Ramos (cell line): ENCODE measurements around the gene PAOX.

Experiments used
- in situ Hi-C: fragments of 300-500 bp; cut with MboI; formaldehyde crosslinking; loops from one replicate; pipeline ENCODE4 v1.14.3; 2022; ENCODE audit warnings: low sequenced_read_pairs; ENCODE audit not compliant: unreplicated experiment

PAOX gene

DNA sequence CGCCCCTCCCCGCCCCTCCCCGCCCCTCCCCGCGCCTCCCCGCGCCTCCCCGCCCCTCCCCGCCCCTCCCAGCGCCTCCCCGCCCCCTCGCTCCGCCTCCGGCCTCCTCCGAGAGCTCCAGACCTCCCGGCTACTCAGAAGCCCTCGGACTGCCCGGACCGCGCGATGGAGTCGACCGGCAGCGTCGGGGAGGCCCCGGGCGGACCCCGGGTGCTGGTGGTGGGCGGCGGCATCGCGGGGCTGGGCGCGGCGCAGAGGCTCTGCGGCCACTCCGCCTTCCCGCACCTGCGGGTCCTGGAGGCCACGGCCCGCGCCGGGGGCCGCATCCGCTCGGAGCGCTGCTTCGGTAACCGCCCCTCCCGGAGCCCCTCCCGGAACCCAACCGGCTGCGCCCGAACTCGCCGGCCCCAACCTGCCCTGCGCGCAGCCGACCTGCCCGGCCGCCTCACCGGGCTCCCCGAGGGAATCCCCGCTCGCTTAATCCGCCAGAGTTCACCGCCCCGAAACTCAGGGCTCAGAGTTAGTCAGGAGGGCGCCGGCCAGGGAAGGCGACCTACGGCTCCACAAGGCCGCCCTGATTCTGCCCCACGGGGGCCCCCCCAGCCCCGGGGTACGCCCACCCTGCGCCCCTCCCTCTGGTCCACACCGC is at the start of gene PAOX:
Gene PAOX (plus strand): TSS at position 111 of the 649 bp plus-strand sequence. CDS start 55 bp downstream, at position 166.
- in situ Hi-C loops, result no loop called here

DNA sequence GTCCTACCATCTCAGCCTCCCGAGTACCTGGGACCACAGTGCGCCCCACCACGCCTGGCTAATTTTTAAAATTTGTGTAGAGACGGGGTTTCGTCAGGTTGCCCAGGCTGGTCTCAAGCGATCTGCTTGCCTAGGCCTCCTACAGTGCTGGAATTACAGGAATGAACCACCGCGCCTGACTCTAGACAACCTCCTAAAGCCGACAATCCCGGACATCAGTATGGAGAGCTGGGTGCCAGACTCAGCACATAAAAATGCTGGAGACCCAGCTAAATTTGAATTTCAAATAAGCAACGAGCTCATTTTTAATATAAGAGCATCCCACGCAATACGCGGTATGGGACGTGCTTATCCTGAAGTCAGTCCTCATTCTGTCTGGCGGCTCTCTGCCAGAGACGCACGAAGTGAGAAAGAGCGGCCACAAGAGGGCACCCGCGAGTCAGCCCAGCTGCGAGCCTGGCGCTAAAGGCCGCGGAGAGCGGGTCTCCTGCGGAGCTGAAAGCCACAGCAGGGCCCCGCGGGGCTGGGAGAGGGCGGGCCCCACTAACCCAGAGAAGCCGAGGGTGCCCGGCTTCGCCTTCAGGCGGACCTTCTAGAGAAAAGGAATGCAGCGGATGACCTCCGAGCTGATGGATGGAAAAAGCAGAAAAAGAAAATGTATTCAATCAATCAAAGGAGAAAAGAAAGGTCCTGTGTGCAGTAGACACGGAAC is 49.4 kb upstream of the PAOX start:
- in situ Hi-C loops, result loop anchor here (5.0 kb wide), 2 partner anchors 73 to 168 kb away; no protein-coding TSS in a partner anchor

DNA sequence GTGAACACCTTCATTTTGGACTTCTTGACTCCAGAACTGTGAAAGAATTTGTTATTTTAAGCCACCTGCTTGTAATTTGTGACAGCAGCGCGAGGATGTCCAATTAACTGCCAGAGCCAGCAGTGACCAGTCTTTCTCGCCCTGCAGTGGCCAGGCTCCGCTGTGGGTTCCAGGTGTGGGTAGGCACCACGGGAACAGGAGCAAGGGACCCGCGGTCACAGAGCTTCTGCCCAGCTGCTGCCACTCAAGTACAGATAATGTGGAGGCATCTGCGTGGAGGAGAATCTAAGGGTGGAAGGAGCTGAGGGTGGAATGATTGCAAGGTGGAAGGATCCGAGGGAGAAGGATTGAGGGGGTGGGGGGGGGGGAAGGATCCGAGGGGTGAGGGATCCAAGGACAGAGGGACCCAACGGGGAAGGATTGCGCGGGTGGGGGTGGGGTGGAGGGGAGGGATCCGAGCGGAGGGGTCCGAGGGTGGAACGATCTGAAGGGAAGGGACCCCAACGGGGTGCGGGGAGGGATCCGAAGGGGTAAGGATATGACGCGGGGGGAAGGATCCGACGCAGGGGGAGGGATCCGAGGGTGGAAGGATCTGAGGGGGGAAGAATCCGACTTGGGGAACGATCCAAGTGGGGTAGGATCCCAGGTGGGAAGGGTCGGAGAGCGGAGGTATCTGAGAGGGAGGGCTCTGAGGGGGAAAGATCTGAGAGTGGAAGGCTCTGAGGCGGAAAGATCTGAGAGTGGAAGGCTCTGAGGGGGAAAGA is 45.9 kb upstream of the PAOX start:
- in situ Hi-C loops, result no loop called here

DNA sequence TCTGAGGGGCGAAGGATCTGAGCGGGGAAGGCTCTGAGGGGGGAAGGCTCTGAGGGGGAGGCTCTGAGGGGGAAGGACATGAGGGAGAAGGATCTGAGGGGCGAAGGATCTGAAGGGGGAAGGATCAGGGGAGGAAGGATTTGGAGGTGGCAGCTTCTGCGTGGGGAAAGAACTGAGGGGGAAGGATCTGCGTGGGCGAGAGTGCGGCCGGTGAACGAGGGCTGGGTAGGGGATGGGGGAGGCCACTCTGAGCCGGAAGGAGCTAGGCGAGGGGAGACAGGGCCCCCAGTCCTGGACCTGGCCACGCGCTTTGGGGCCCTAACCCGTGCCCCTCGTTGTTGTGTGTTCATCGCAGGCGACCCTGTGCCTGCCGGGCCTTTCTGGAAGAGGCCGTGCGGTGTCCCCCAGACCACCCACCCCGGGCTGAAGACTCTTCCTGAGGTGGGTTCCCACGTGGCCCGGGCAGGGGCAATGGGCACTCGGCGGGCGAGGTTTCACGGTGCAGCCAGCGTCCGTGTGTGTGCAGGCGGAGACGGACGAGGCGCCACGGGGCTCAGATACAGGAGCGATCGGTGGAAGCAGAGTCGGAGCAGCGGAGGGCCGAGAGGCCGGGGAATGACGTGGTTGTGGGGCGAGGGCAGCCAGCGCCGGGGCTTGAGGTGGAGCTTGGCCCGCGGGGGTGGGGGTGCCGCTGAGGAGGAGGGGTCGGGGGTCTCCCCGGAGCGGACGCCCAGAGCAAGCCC is 44.4 kb upstream of the PAOX start:
- in situ Hi-C loops, result no loop called here

DNA sequence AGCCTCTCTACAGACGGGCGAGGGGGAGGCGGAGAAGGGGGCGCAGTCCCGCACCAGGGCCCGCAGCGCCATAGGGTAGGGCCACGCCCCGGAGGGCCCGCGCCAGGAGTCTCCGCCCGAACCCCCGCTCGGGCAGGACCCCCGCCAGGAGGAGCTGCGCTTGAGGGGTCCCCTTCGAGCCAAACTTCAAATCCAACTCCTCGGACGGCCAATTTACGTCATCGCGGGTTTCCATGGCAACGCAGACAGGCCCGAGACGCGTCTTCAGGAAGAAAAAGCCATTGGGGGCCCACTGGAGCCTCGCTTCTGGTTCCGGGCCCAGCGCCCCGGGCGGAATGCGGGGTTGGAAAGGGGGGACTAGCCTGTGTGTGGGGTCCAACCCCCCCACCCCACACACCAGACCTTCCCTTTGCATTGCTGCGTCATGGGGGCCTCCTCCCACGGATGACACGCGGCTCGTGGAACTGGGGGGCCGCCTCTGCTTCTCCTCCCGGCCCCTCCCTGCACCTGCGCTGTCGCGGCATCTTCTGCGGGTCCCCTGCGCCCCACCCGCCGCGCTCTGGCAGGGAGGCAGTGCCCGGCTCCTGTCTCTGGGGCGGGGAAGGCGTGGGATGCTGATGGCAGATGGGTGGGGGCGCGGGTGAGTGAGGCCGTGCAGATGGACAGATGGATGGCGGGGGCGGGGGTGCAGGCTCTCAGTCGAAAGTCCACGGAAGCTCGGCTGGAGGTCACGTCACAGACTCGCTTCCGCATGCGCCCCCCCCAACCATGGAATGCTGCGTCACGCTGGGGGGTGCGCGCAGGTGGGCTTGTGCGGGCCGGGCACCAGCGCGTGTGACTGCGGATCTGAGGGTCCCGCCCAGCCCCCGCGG is 43.6 kb upstream of the PAOX start:
- in situ Hi-C loops, result no loop called here

DNA sequence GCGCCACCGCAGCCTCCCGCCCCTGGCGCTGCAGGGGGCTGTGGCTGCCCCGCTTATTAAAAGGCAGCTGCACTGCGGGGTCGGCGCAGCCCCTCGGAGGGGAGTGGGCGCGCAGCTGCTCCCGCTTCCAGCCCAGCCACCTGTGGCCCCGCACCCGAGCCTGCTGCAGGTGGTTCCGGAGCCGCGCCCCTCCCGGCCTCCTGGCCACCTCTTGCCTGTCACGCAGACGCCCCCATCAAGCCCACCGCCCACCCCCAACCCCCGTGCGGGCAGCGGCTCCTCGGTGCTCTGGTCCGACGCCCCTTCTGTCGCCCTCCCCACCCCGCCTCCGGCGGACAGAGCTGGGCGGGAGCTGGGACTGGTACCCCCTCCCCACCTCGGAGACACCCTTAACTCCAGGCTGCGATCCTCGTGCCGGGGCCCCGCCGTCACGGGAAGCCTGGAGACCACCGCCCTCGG is 42.9 kb upstream of the PAOX start:
- in situ Hi-C loops, result no loop called here

DNA sequence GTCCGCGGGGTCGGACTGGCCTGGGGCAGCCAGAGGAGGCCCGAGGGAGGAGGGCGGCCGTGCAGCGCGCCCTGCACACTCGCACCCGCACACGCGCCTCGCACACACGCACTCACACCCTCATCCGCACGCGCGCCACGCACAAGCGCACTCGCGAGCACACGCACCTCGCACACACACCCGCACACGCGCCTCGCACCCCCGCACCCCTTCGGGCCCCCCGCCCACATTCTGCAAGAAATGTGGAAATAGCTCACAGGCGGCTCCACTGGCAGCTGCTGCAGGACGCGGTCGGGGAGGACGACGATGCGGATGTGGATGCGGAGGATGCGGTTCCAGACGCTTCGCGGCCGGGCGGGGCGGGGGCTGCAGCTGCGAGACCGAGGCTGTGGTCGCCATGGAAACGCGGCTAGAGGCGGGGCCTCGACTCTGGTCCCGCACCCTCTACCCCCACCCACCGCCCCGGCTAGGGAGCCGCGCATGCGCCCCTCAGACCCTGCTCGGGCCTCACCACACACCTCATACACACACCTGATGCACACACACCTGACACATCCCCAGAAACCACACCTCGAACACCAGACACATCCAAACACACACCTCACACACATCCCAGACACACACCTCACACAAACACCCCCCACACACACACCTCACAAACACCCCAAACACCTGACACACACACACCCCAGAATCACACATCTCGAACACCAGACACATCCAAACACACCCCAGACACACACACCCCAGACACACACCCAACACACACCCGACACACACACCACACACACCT is 42.3 kb upstream of the PAOX start, which contains the start of gene CALY:
Gene CALY (minus strand): TSS at position 320 of the 793 bp plus-strand sequence. CDS start 7,907 bp downstream, outside the sequence.
- in situ Hi-C loops, result no loop called here

DNA sequence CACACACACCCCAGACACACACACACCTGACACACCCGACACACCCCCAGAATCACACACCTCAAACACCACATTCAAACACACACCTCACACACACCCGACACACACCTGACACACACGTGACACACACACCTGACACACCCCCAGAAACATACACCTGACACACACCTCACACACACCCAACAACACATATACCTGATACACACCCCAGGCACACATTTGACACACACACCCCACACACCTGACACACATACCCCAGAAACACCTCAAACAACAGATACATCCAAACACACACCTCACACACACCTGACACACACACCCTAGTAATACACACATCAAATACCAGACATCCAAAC is 41.7 kb upstream of the PAOX start:
- in situ Hi-C loops, result no loop called here

DNA sequence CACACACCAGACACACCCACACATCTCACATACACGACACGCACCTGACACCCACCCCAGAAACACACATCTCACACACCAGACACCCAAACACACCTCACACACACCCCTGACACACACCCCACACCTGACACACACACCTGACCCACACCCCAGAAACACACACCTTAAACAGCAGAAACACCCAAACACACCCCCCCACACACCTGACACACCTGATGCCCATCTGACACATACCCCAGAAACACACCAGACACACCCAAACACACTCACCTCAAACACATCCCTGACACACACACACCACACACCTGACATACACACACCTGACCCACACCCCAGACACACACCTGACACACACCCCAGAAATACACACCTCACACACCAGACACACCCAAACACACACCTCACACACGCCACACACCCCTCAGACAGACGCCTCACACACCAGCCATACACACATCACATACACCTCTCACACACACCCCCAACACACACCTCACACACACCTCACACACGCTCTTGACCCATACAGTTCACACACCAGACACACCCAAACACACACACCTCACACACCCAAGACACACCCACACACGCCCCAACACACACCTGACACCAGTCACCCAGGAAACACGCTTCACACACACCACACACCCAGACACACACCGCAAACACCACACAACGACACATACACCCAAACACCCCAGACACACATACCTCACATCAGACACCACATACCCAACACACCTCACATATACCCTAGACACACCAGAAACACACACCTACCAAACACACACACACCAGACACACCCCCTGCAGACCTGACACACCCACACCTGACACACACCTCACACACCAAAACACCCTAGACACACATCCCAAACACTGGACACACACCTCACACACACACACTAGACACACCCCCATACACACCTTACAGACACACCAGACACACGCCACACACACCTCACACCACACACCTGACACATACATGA is 40.7 kb upstream of the PAOX start:
- in situ Hi-C loops, result no loop called here

DNA sequence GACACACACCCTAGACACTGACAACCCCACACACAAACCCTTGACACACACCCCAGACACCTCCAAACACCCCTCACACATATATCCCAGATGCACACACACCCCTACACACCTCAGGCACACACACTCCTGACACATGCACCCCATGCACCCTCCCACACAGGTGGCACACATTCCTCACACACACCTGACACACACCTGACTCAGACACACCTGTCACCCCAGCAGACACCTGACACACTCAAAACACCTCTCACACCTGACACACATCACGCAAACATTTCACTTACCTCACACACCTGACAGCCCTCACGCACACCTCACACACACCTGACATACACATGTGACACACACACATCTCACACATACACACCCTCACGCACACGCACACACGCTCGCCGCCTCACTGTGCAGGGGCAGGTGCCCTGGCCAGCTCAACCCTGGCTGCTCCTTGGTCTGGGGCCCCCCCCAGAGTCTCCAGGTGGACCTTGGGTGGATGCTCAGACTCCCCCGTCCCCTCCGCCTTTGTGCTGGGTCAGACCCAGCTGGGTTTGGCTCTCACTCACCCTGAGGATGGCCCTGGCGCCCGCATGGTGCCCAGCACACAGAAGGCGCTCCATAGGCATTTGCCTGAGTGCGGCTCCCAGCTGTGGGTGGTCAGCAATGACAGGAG is 39.2 kb upstream of the PAOX start:
- in situ Hi-C loops, result no loop called here

DNA sequence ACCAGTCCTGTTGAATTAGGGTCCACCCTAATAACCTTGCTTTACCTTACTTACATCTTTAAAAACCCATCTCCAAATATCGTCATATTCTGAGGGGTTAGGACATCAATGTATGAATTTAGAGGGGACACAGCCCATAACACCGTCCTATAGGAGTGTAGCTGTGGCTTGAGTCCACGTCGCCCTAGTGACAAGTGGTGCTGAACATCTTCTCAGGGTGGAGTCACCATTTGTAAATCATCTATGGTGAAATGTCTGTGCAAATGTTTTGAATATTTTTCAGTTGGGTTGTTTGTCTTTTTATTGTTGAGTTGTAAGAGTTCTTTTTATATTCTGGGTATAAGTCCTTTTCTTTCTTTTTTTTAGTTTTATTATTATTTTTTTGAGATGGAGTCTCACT is 37.1 kb upstream of the PAOX start:
- in situ Hi-C loops, result no loop called here

DNA sequence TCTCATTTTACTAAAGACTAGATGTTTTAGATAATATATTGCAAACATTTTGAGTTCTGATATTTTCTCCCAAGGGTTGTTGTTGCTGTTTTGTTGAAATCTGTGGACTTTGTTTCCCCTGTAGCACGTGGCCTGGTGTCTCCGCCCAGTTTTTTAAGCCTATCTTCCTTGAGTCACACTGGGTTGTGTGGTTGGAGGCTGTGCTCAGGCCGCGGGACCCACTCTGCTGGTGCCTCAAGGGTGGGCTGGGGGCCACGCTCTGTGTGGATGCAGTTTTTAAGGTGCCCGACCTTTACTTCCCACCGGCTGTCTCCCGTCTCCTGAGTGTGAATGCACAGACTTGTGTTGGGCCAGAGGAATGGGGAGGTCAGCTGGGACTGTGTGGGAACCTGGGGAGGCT is 36.1 kb upstream of the PAOX start:
- in situ Hi-C loops, result no loop called here

DNA sequence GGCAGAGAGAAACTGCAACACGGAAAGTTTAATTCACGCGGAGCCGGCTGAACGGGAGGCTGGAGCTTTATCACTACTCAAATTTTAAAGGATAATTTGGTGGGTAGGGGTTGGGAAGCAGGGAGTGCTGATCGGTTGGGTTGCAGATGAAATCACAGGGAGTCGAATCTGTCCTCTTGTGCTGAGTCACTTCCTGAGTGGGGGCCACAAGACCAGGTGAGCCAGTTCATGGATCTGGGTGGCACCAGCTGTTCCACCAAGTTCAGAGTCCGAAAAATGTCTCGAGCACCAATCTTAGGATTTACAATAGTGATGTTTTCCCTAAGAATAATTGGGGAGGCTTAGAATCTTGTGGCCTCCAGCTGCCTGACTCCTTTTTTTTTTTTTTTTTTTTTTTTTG is 35.5 kb upstream of the PAOX start:
- in situ Hi-C loops, result no loop called here

DNA sequence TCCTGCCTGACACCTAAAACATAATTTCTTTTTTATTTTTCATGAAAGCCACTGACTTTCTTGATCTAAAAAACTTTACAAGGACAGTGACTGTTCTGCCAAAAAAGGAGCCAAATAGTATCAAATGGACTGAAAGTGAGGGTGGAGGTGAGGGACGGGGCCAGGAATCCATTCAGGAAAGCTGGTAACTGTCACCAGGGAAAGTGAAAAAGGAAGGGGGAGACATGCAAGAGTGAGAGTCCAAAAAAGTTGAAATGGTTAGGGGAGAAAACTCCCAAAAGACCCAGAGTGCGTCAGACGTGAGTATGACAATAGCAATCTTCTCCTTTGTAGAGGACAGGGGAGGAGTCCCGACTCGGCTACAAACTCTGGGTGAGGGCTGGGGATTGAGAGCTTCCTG is 34.8 kb upstream of the PAOX start:
- in situ Hi-C loops, result no loop called here

DNA sequence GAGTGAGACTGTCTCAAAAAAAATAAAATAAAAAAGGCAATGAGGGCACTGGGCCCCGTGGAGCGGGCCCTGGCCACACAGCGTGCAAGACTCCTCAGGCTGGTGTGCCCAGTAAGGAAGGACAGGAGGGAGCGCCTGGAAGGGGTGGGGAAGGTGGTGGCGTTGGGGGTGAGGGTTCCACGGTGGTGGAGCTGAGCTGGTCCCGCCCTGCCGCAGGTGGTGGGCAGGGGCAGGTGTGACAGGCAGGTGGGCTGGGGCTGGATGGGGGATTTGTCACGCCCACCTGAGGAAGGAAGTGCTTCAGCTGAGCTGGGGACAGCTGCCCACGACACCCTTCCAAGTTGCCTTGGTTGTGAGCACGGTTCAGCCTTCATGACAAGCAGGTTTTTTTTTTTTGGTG is 32.6 kb upstream of the PAOX start:
- in situ Hi-C loops, result no loop called here

DNA sequence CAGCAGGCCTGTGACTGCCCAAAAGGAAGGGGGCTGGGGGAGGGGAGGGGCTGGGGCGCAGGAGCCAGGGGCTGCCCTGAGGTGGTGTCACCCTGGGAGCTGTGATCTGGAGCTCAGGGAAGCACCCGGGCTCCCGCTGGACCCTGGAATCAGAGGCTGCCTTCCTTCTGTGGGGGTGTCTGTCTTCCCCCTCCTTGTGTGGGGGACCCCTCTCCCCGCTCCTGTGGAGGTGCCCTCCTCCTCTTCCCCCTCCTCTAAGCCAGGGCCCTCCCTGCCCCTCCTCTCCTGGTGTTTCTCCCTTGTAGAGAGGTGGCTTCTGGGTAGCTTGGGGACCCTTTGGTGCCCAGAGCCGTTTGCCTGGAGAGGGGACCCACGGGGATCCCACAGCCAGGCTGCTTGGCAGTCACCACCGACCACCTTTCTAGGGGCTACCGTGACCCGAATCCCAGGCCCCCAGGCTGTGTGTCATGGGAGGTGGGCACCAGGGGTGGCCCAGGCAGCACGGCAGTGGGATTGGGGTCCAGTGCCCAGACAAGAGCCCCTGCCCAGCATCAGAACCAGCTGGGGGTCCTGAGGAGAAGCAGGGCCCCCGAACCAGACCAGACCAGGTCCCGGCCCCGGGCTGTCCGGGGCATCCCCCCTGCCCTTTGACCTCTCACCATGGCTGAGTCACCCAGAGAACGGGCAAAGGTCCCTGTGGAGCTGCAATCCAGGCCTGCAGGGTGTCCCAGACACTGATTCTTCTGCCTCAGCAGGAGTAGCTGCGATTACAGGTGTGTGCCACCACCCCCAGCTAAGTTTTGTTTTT is 31.1 kb upstream of the PAOX start:
- in situ Hi-C loops, result no loop called here
